ENCODE data around the gene CAND1.

CAND1 gene

GRCh38 chr12:67263471-67263870, 5.7 kb upstream of the CAND1 start:
- Histone ChIP-seq H3K4me2 (ENCODE audit: low read length) (no peak overlapping the region), H3K4me1 (ENCODE audit: control insufficient read depth, insufficient read depth, low read length) (peaks cover 7% of the 10 kb centered on the region), H3K4me3 (ENCODE audit: low read length) (no peak overlapping the region), H3K36me3 (ENCODE audit: insufficient read depth, low read length) (no peaks in the 10 kb centered on the region), H3K27me3 (ENCODE audit: control insufficient read depth, insufficient read depth, low read length) (no peaks in the 10 kb centered on the region), H3K9me3 (replicated peaks; ENCODE audit: low read length) (no peaks in the 10 kb centered on the region), H3K9ac (ENCODE audit: low read depth, low read length) (no peak overlapping the region)

GRCh38 chr12:67268335-67268895, 743 bp upstream of the CAND1 start:
- peak overlapping the region; percentile 94 for H3K4me2 ChIP-seq (ENCODE audit: low read length)

DNA sequence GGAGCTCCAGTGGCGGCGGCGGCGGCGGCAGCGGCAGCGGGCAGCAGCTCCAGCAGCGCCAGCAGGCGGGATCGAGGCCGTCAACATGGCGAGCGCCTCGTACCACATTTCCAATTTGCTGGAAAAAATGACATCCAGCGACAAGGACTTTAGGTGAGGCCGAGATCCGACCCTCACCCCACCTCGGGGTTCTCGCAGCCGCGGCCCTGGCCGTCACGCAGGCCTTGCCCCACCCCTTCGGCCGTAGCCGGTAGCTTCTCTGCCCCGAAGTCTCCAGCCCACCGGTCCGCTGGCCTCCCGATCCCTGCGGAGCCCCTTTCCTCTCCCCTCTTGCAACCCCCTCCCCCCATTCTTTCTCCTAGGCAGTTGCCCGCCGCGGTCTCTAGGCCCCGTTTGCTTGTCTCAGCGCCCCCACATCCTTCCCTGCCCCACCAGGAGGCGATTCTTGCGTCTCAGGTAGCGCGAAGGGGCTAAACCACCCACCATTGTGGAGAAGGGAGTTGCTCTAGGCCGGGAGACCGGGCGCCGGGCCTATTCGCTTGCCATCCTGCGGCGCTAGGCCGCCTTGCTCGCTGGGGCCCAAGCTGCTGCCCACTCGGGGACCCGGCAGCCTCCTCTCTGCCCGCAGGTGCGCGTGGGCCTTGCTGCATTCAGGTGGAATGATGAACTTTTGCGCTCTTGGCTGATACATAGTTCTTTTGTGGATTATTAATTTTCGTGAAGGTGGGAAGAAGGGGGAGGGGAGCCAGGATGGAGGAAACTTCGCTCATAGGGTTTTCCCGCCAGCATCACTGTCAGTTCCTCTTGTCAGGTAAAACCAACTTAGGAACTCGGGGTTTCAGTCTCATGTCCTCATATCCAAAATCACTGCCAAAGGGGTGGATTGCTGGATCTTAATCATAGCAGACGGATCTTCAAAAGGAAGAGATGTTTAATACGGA, 745 bp downstream of the CAND1 start:
- H3K27me3 ChIP-seq (ENCODE audit: control insufficient read depth, insufficient read depth, low read length), result no peaks in the 10 kb centered on the region
- peak overlapping the region; percentile 88 for H3K4me3 ChIP-seq (ENCODE audit: low read length)
- peak overlapping the region; percentile 80 for H3K4me2 ChIP-seq (ENCODE audit: low read length)
- peaks cover 25% of the 10 kb centered on the region for H3K4me1 ChIP-seq (ENCODE audit: control insufficient read depth, insufficient read depth, low read length)
- peak overlapping the region; percentile 95 for H3K9ac ChIP-seq (ENCODE audit: low read depth, low read length)
- peaks cover 5% of the 10 kb centered on the region for H3K36me3 ChIP-seq (ENCODE audit: insufficient read depth, low read length)
- H3K9me3 ChIP-seq (replicated peaks; ENCODE audit: low read length), result no peaks in the 10 kb centered on the region

More at GRCh38 chr12:67268335-67268895, 743 bp upstream of the CAND1 start:
- Histone ChIP-seq H3K27me3 (ENCODE audit: control insufficient read depth, insufficient read depth, low read length) (no peaks in the 10 kb centered on the region), H3K36me3 (ENCODE audit: insufficient read depth, low read length) (no peaks in the 10 kb centered on the region), H3K4me3 (ENCODE audit: low read length) (peak overlapping the region; percentile 88), H3K4me1 (ENCODE audit: control insufficient read depth, insufficient read depth, low read length) (peaks cover 20% of the 10 kb centered on the region), H3K9me3 (replicated peaks; ENCODE audit: low read length) (no peaks in the 10 kb centered on the region), H3K9ac (ENCODE audit: low read depth, low read length) (peak overlapping the region; percentile 95)

GRCh38 chr12:67270622-67271021, 1.5 kb downstream of the CAND1 start:
- peak overlapping the region; percentile 95 for H3K9ac ChIP-seq (ENCODE audit: low read depth, low read length)
- peak overlapping the region; percentile 88 for H3K4me3 ChIP-seq (ENCODE audit: low read length)
- H3K4me1 ChIP-seq (ENCODE audit: control insufficient read depth, insufficient read depth, low read length), result peaks cover 30% of the 10 kb centered on the region
- no peaks in the 10 kb centered on the region for H3K27me3 ChIP-seq (ENCODE audit: control insufficient read depth, insufficient read depth, low read length)
- peaks cover 5% of the 10 kb centered on the region for H3K36me3 ChIP-seq (ENCODE audit: insufficient read depth, low read length)
- H3K9me3 ChIP-seq (replicated peaks; ENCODE audit: low read length), result no peaks in the 10 kb centered on the region
- H3K4me2 ChIP-seq (ENCODE audit: low read length), result peak overlapping the region; percentile 80

DNA sequence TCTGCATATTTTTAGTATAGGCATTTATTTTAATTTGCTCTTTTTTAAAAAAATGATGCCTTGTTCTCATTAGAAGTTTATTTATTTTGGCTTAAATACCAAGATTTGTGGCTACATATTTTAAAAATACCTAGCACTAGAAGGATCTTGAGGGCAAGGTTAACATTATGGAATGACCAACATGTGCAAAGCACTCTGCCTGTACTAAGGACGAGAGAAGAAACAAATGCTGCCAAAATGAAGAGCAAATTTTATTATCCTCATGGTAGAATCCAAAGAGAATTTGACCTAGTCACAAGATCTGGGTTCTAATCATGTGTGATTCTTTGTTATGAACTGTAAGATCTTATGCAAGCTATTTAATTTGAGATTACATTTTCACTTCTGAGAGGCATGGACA, 2.8 kb downstream of the CAND1 start:
- H3K4me1 ChIP-seq (ENCODE audit: control insufficient read depth, insufficient read depth, low read length), result peaks cover 37% of the 10 kb centered on the region
- no peaks in the 10 kb centered on the region for H3K9me3 ChIP-seq (replicated peaks; ENCODE audit: low read length)
- H3K4me3 ChIP-seq (ENCODE audit: low read length), result peak overlapping the region; percentile 88
- H3K9ac ChIP-seq (ENCODE audit: low read depth, low read length), result peak overlapping the region; percentile 95
- H3K27me3 ChIP-seq (ENCODE audit: control insufficient read depth, insufficient read depth, low read length), result no peaks in the 10 kb centered on the region
- peak overlapping the region; percentile 80 for H3K4me2 ChIP-seq (ENCODE audit: low read length)
- H3K36me3 ChIP-seq (ENCODE audit: insufficient read depth, low read length), result peaks cover 9% of the 10 kb centered on the region

- no peaks in the 10 kb centered on the region for H3K27me3 ChIP-seq (ENCODE audit: control insufficient read depth, insufficient read depth, low read length)
- no peak overlapping the region for H3K4me3 ChIP-seq (ENCODE audit: low read length)
- H3K36me3 ChIP-seq (ENCODE audit: insufficient read depth, low read length), result peaks cover 9% of the 10 kb centered on the region
- H3K9ac ChIP-seq (ENCODE audit: low read depth, low read length), result no peak overlapping the region
- peaks cover 31% of the 10 kb centered on the region for H3K4me1 ChIP-seq (ENCODE audit: control insufficient read depth, insufficient read depth, low read length)
- no peaks in the 10 kb centered on the region for H3K9me3 ChIP-seq (replicated peaks; ENCODE audit: low read length)
- H3K4me2 ChIP-seq (ENCODE audit: low read length), result peak overlapping the region; percentile 8
Observed at GRCh38 chr12:67274186-67274585, 5.0 kb downstream of the CAND1 start.

GRCh38 chr12:67275380-67275913, 6.3 kb downstream of the CAND1 start:
- no peaks in the 10 kb centered on the region for H3K27me3 ChIP-seq (ENCODE audit: control insufficient read depth, insufficient read depth, low read length)
- H3K4me2 ChIP-seq (ENCODE audit: low read length), result no peak overlapping the region
- peaks cover 9% of the 10 kb centered on the region for H3K36me3 ChIP-seq (ENCODE audit: insufficient read depth, low read length)
- H3K4me1 ChIP-seq (ENCODE audit: control insufficient read depth, insufficient read depth, low read length), result peaks cover 31% of the 10 kb centered on the region
- no peaks in the 10 kb centered on the region for H3K9me3 ChIP-seq (replicated peaks; ENCODE audit: low read length)
- H3K9ac ChIP-seq (ENCODE audit: low read depth, low read length), result no peak overlapping the region
- no peak overlapping the region for H3K4me3 ChIP-seq (ENCODE audit: low read length)

DNA sequence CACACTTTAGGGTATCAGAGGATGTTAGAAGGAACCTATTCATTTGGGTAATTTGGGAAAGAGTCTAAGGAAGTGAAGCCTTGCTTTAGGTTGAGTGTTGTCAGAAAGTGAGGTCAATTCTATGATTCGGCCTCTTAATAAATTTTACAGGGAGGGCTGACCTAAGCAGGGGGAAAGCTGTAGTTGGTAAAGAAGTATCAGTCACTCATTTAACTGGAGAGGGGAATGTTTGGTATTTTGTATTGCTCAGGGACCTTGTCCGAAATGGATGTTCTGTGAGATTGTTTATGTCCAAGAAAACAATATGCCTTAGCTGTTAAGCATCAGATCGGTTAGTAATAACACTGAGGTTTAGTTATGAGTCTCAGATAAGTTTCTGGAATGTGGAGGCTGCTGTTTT, 7.3 kb downstream of the CAND1 start:
- no peaks in the 10 kb centered on the region for H3K27me3 ChIP-seq (ENCODE audit: control insufficient read depth, insufficient read depth, low read length)
- H3K4me1 ChIP-seq (ENCODE audit: control insufficient read depth, insufficient read depth, low read length), result peaks cover 26% of the 10 kb centered on the region
- H3K4me3 ChIP-seq (ENCODE audit: low read length), result no peak overlapping the region
- peaks cover 9% of the 10 kb centered on the region for H3K36me3 ChIP-seq (ENCODE audit: insufficient read depth, low read length)
- no peak overlapping the region for H3K9ac ChIP-seq (ENCODE audit: low read depth, low read length)
- H3K9me3 ChIP-seq (replicated peaks; ENCODE audit: low read length), result no peaks in the 10 kb centered on the region
- H3K4me2 ChIP-seq (ENCODE audit: low read length), result no peak overlapping the region

DNA sequence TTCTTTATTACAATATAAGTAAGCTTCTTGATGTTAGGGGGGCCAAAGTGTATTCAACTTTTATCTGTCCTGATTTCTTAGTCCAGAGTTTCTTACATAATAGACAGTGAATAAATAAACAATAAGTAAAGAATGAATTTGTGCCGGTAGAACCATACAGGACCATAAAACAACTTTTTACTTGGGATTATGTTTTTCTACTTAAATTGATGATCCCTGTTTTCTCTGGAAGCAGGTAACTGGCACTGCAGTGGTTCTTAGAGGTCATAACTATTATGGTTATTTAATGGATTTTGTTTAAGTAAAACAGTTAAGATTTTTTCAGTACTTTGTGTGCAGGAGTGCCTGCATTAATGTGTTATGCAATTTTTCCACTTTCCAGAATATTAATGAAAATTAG, 10.5 kb downstream of the CAND1 start:
- no peaks in the 10 kb centered on the region for H3K27me3 ChIP-seq (ENCODE audit: control insufficient read depth, insufficient read depth, low read length)
- H3K4me2 ChIP-seq (ENCODE audit: low read length), result no peak overlapping the region
- H3K9ac ChIP-seq (ENCODE audit: low read depth, low read length), result no peak overlapping the region
- H3K9me3 ChIP-seq (replicated peaks; ENCODE audit: low read length), result no peaks in the 10 kb centered on the region
- H3K4me1 ChIP-seq (ENCODE audit: control insufficient read depth, insufficient read depth, low read length), result peaks cover 12% of the 10 kb centered on the region
- H3K4me3 ChIP-seq (ENCODE audit: low read length), result no peak overlapping the region
- H3K36me3 ChIP-seq (ENCODE audit: insufficient read depth, low read length), result peaks cover 15% of the 10 kb centered on the region

DNA sequence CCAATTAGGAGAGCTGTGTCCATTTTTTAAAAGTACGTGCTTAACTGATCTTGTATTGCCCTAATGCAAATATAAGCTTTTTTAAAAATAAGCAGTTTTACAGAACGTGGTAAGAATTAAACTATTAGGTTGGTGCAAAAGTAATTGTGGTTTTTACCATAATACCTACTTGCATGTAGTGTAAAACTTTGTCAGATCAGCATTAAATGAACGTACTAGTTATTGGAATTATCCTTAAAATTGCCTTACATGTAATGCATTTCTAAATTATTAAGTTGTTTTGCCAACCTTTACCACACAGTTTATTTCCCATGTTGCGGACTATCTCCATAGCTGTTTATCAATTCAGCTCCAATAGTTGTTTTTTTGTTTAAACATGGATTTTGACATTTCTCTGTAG, 10.9 kb downstream of the CAND1 start:
- peaks cover 12% of the 10 kb centered on the region for H3K4me1 ChIP-seq (ENCODE audit: control insufficient read depth, insufficient read depth, low read length)
- peaks cover 16% of the 10 kb centered on the region for H3K36me3 ChIP-seq (ENCODE audit: insufficient read depth, low read length)
- H3K4me2 ChIP-seq (ENCODE audit: low read length), result no peak overlapping the region
- H3K9me3 ChIP-seq (replicated peaks; ENCODE audit: low read length), result no peaks in the 10 kb centered on the region
- no peak overlapping the region for H3K9ac ChIP-seq (ENCODE audit: low read depth, low read length)
- H3K4me3 ChIP-seq (ENCODE audit: low read length), result no peak overlapping the region
- no peaks in the 10 kb centered on the region for H3K27me3 ChIP-seq (ENCODE audit: control insufficient read depth, insufficient read depth, low read length)

DNA sequence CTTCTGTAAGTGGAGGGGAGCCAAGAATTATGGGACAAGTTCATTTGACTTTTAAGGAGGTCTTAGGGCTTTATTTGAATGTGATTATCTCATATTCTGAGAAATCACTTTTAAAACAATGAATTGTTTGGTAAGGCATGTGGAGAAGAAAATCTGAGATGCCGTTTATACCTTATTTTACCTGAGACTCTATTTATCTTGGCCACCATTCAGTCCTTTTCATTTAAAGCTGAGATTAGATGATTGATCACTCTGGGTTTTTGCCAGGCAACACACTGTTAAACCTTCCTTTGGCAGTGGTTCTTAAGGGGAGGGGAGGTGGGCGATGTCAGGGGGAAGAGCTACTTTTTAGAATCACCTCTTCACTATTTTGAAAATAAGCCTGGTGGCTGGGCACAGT, 11.4 kb downstream of the CAND1 start:
- no peaks in the 10 kb centered on the region for H3K27me3 ChIP-seq (ENCODE audit: control insufficient read depth, insufficient read depth, low read length)
- no peak overlapping the region for H3K4me3 ChIP-seq (ENCODE audit: low read length)
- H3K9ac ChIP-seq (ENCODE audit: low read depth, low read length), result no peak overlapping the region
- H3K9me3 ChIP-seq (replicated peaks; ENCODE audit: low read length), result no peaks in the 10 kb centered on the region
- H3K4me2 ChIP-seq (ENCODE audit: low read length), result no peak overlapping the region
- peaks cover 8% of the 10 kb centered on the region for H3K4me1 ChIP-seq (ENCODE audit: control insufficient read depth, insufficient read depth, low read length)
- peaks cover 18% of the 10 kb centered on the region for H3K36me3 ChIP-seq (ENCODE audit: insufficient read depth, low read length)
